HepG2 (cell line): ENCODE data around the gene VANGL2. TPM values are rescaled to one million over a fixed set of nuclear protein-coding genes. Genes with fewer than 3 reads are reported as not detected.

Experiments used
- ATAC-seq: fragments of 200-7000 bp; cut with Tn5 transposase; 3 replicates; pipeline ENCODE4 v1.9.1; 2020; ENCODE audit warnings: mild to moderate bottlenecking, moderate library complexity
- BruUV-seq: library from RNA; stranded (reverse); fragments of 400-500 nt; replicated peaks from 2 replicates; lab custom pipeline; 2021; lab: Mats Ljungman, UMichigan
- CTCF ChIA-PET: fragments of 300-600 bp; formaldehyde crosslinking; extraction: SDS; loops from one replicate; lab custom pipeline; 2021; ENCODE audit warnings: low total read pairs, inconsistent platforms, low intra/inter-chr PET ratio; lab: Yijun Ruan, JAX
- POLR2A ChIA-PET: fragments of 350-600 bp; sonication (Branson Sonifier 250); formaldehyde crosslinking; loops from one replicate; lab custom pipeline; 2020; ENCODE audit warnings: antibody characterized with exemption, inconsistent platforms; lab: Yijun Ruan, JAX
- DNase-seq: peaks from one replicate; pipeline ENCODE4 v3.0.0-alpha.2; 2015; ENCODE audit warnings: low spot score
- FAIRE-seq: peaks from 3 replicates; lab custom pipeline; 2011; peaks lifted over from hg19 to GRCh38; lab: Jason Lieb, UNC
- H2AFZ ChIP-seq: one replicate; pipeline ENCODE4 v1.6.1; 2011; ENCODE audit warnings: low read length, inconsistent platforms
- H3K27ac ChIP-seq: fragments of 300-600 bp; 3 replicates; pipeline ENCODE4 v1.8.0; 2011; ENCODE audit warnings: mixed run types, mild to moderate bottlenecking, mixed read lengths, low read length, inconsistent platforms; ENCODE audit not compliant: insufficient read depth; ENCODE audit errors: extremely low read length
- H3K27me3 ChIP-seq, 2 experiments: fragments of 200-600 bp in 1 of 2; 2 replicates in 1 of 2; 3 replicates in 1 of 2; pipeline versions ENCODE4 v1.6.0 to v1.8.0; 2011; ENCODE audit warnings: low read length in 2 of 2, mild to moderate bottlenecking in 2 of 2, moderate library complexity in 2 of 2, inconsistent platforms in 1 of 2; ENCODE audit not compliant: insufficient read depth in 2 of 2, control insufficient read depth in 1 of 2
- H3K36me3 ChIP-seq, 2 experiments: fragments of 200-600 bp in 1 of 2; replicated peaks in 1 of 2; 2 replicates in 1 of 2; 3 replicates in 1 of 2; pipeline versions ENCODE4 v1.5.1 to v1.8.0; 2011; ENCODE audit warnings: low read length in 2 of 2, inconsistent platforms in 1 of 2; ENCODE audit not compliant: insufficient read depth in 2 of 2, control insufficient read depth in 1 of 2
- H3K4me1 ChIP-seq: 2 replicates; pipeline ENCODE4 v1.5.1; 2012; ENCODE audit warnings: low read length, inconsistent platforms; ENCODE audit not compliant: insufficient read depth
- H3K4me2 ChIP-seq: 2 replicates; pipeline ENCODE4 v1.6.0; 2011; ENCODE audit warnings: low read depth, low read length, inconsistent platforms
- H3K4me3 ChIP-seq, 3 experiments: fragments of 200-600 bp in 1 of 3; sonication (generic), shearing (Covaris generic) in 1 of 3; replicated peaks in 1 of 3; 2 replicates each; pipeline ENCODE4 v1.5.1; 2011 to 2016; ENCODE audit warnings: low read length in 3 of 3, inconsistent platforms in 2 of 3, low read depth in 2 of 3, mild to moderate bottlenecking in 2 of 3, control low read depth in 1 of 3, mixed read lengths in 1 of 3; ENCODE audit not compliant: insufficient read depth in 1 of 3
- H3K79me2 ChIP-seq: one replicate; pipeline ENCODE4 v1.6.1; 2011; ENCODE audit warnings: low read length, inconsistent platforms; ENCODE audit not compliant: insufficient read depth
- H3K9ac ChIP-seq: 2 replicates; pipeline ENCODE4 v1.6.0; 2011; ENCODE audit warnings: mild to moderate bottlenecking, low read depth, low read length, inconsistent platforms; ENCODE audit not compliant: insufficient read depth
- H3K9me3 ChIP-seq: 2 replicates; pipeline ENCODE4 v1.5.1; 2012; ENCODE audit warnings: mild to moderate bottlenecking, low read length
- H4K20me1 ChIP-seq: 2 replicates; pipeline ENCODE4 v1.6.0; 2011; ENCODE audit warnings: inconsistent platforms, mild to moderate bottlenecking, low read length, moderate library complexity; ENCODE audit not compliant: insufficient read depth
- FOXK1 ChIP-seq: sonication (generic); formaldehyde crosslinking; IDR thresholded peaks from 2 replicates; pipeline ENCODE4 v1.4.0; 2020; ENCODE audit warnings: low read depth, missing genetic modification reagents, borderline replicate concordance
- KAT2B ChIP-seq: fragments of 150-350 bp; IDR thresholded peaks from 2 replicates; pipeline ENCODE4 v1.6.1; 2014; ENCODE audit warnings: low read depth, low read length, borderline replicate concordance
- KDM2A ChIP-seq: sonication (generic); formaldehyde crosslinking; IDR thresholded peaks from 2 replicates; pipeline ENCODE4 v1.4.0; 2020; ENCODE audit warnings: low read depth, missing genetic modification reagents, borderline replicate concordance
- POLR2A ChIP-seq, 2 experiments: IDR thresholded peaks; 2 replicates each; pipeline ENCODE4 v1.6.1; 2011; ENCODE audit warnings: low read depth in 2 of 2, low read length in 2 of 2, mild to moderate bottlenecking in 1 of 2, moderate library complexity in 1 of 2; ENCODE audit not compliant: insufficient read depth in 1 of 2
- POLR2G ChIP-seq: fragments of 200-400 bp; formaldehyde crosslinking; IDR thresholded peaks from 2 replicates; pipeline ENCODE4 v1.6.1; 2018; ENCODE audit warnings: mild to moderate bottlenecking, low read depth, low read length, moderate library complexity
- RNF2 ChIP-seq: fragments of 450-650 bp; conservative IDR thresholded peaks from 2 replicates; pipeline ENCODE4 v1.6.1; 2016; ENCODE audit warnings: low read depth
- SNRNP70 ChIP-seq: fragments of 200-400 bp; formaldehyde crosslinking; IDR thresholded peaks from 2 replicates; pipeline ENCODE4 v1.6.1; 2017; ENCODE audit warnings: mild to moderate bottlenecking, low read depth, low read length, moderate library complexity
- THAP7 ChIP-seq: sonication (generic); formaldehyde crosslinking; IDR thresholded peaks from 2 replicates; pipeline ENCODE4 v1.8.1; 2023; ENCODE audit warnings: mild to moderate bottlenecking, missing genetic modification reagents
- THYN1 ChIP-seq: sonication (generic); formaldehyde crosslinking; IDR thresholded peaks from 2 replicates; pipeline ENCODE4 v1.8.1; 2023; ENCODE audit warnings: low read depth, mild to moderate bottlenecking, moderate library complexity, missing genetic modification reagents, borderline replicate concordance
- ZBTB46 ChIP-seq: sonication (generic); formaldehyde crosslinking; IDR thresholded peaks from 2 replicates; pipeline ENCODE4 v1.4.0; 2020; ENCODE audit warnings: mild to moderate bottlenecking, missing genetic modification reagents, borderline replicate concordance
- ZC3H13 ChIP-seq: sonication (generic); formaldehyde crosslinking; IDR thresholded peaks from 2 replicates; pipeline ENCODE4 v1.8.1; 2023; ENCODE audit warnings: mild to moderate bottlenecking, missing genetic modification reagents, moderate library complexity
- ZNF282 ChIP-seq: fragments of 450-650 bp; IDR thresholded peaks from 2 replicates; pipeline ENCODE4 v1.6.1; 2018; ENCODE audit not compliant: partially characterized antibody
- ZNF432 ChIP-seq: sonication (generic); formaldehyde crosslinking; IDR thresholded peaks from 2 replicates; pipeline ENCODE4 v1.5.0; 2020; ENCODE audit warnings: missing genetic modification reagents, mild to moderate bottlenecking, borderline replicate concordance
- ZNF446 ChIP-seq: sonication (generic); formaldehyde crosslinking; IDR thresholded peaks from 2 replicates; pipeline ENCODE4 v1.5.0; 2020; ENCODE audit warnings: mild to moderate bottlenecking, missing genetic modification reagents
- ZNF569 ChIP-seq: sonication (generic); formaldehyde crosslinking; IDR thresholded peaks from 2 replicates; pipeline ENCODE4 v1.5.0; 2020; ENCODE audit warnings: mild to moderate bottlenecking, missing genetic modification reagents, moderate library complexity, borderline replicate concordance
- ZNF652 ChIP-seq: IDR thresholded peaks from 2 replicates; pipeline ENCODE4 v1.6.1; 2016; ENCODE audit warnings: low read depth, borderline replicate concordance
- ZNF878 ChIP-seq: sonication (generic); formaldehyde crosslinking; IDR thresholded peaks from 2 replicates; pipeline ENCODE4 v1.8.1; 2023; ENCODE audit warnings: mild to moderate bottlenecking, missing genetic modification reagents, moderate library complexity
- WGBS: methylation state at CpG from one replicate; pipeline ENCODE4 v1.1.6; 2017; ENCODE audit warnings: low lambda C conversion rate; 5-methylcytosine and 5-hydroxymethylcytosine counted together
- in situ Hi-C: cut with HindIII; loops from 2 replicates; pipeline ENCODE4 v1.10.0; 2017; ENCODE audit warnings: low pct_unique_long_range_greater_than_20kb; ENCODE audit not compliant: extremely low pct_ligation_motif_present
- intact Hi-C: fragments of 100-400 bp; cut with micrococcal nuclease; formaldehyde crosslinking; loops from one replicate; pipeline ENCODE4 v1.10.0; 2022; ENCODE audit not compliant: unreplicated experiment
- polyA plus RNA-seq, 8 experiments: library from polyadenylated mRNA; depleted of rRNA in 3 of 8; stranded (reverse) in 7 of 8; unstranded in 1 of 8; fragments of >200 nt; fragmentation: Illumina TruSeq in 4 of 8; extraction: Trizol in 4 of 8; gene quantifications; 2 replicates each; pipeline versions ENCODE4 v1.2.1 to v1.2.3, GENCODE V29; 2011 to 2016; ENCODE audit warnings: low read depth in 4 of 8, missing spikeins in 1 of 8, mixed read lengths in 1 of 8; ENCODE audit not compliant: insufficient read depth in 1 of 8
- total RNA-seq, 5 experiments: library from RNA; depleted of rRNA; stranded (reverse); fragments of >200 nt; fragmentation: Illumina TruSeq; extraction: Trizol; gene quantifications; 2 replicates each; pipeline ENCODE4 v1.2.3, GENCODE V29; 2016; ENCODE audit warnings: low read depth in 1 of 5

VANGL2 gene
- total and polyA plus RNA-seq, 2 of the 13 experiments (the other 11 are each of a cell fraction or from before 2014, with no cell fraction given) = 0.09 TPM; not detected in 1

DNA sequence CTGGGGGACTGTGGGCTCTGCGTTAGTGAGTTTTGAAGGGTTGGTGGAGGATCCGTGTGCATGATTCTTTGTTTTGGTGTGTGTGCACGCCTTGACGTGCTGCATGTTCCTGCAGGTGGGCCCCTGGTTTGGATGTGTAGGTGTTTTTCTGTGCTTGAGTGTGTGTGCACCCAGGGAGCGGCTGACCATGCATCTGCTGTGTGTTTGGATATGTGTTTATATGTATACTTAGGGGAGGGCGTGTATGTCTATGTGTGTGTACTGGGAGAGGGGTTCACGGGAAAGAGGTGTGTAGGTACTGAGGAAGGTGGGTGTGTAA is 1.1 kb downstream of the VANGL2 start:
- ChIA-PET POLR2A (no interaction called here), CTCF (no interaction called here)
- in situ Hi-C loops = no loop called here
- Histone ChIP-seq H3K9me3 (no peaks in the 10 kb centered on the region), H3K27ac (no peak overlapping the region), H3K9ac (no peak overlapping the region), H3K4me1 (peaks cover 7% of the 10 kb centered on the region; the same call in 1 of the 2 replicates), H3K4me2 (no peak overlapping the region; the same call in 1 of the 2 replicates), H3K79me2 (no peaks in the 10 kb centered on the region), H2AFZ (no peak overlapping the region), H3K36me3 (no peaks in the 10 kb centered on the region), H3K27me3 (peaks cover 13 to 61% of the 10 kb centered on the region in 2 experiments), H4K20me1 (no peaks in the 10 kb centered on the region)
- BruUV-seq = no TSS peak
- 52% methylated on average over 3 of the region's 7 CpGs for WGBS
- intact Hi-C loops = no loop called here
- DNase-seq (no peak), ATAC-seq (no peak; the same call in 2 of the 3 replicates), FAIRE-seq (no peak)
- TF ChIP-seq ZNF446 (CRISPR knock-in tag) (no peak), THYN1 (CRISPR knock-in tag) (no peak), ZNF878 (CRISPR knock-in tag) (no peak), KAT2B (no peak), SNRNP70 (no peak), RNF2 (no peak), ZNF569 (CRISPR knock-in tag) (no peak), KDM2A (CRISPR knock-in tag) (no peak), POLR2G (no peak), ZBTB46 (CRISPR knock-in tag) (no peak), POLR2A (IDR thresholded peaks at IDR 0.05; ENCODE audit: insufficient read depth in 1 of 2, low read depth in 2 of 2, low read length in 2 of 2) (no peak), ZNF652 (no peak), FOXK1 (CRISPR knock-in tag) (no peak), ZNF432 (no peak), ZC3H13 (no peak), THAP7 (CRISPR knock-in tag) (no peak), ZNF282 (no peak)
- TF ChIP-seq, all 625 proteins: peak for 0
- peak overlapping the region in 1 of 3 experiments; percentile 65; a peak in 1 of 6 replicates for H3K4me3 ChIP-seq
